DOHH2 (cell line): ENCODE data around the gene POLR2J.

Experiments
- H3F3A ChIP-seq: fragments of 200-600 bp; sonication (generic), shearing (Covaris generic); 2 replicates; pipeline ENCODE4 v1.6.0; 2016; ENCODE audit warnings: antibody characterized with exemption, mild to moderate bottlenecking; ENCODE audit not compliant: control insufficient read depth, insufficient read depth
- H3K27ac ChIP-seq: fragments of 200-600 bp; sonication (generic); 2 replicates; pipeline ENCODE4 v1.5.1; 2014; ENCODE audit warnings: low read depth, mild to moderate bottlenecking, low read length, moderate library complexity
- H3K27me3 ChIP-seq: fragments of 200-600 bp; sonication (generic); 2 replicates; pipeline ENCODE4 v1.6.1; 2014; ENCODE audit warnings: mild to moderate bottlenecking, low read length, mixed read lengths; ENCODE audit not compliant: control insufficient read depth
- H3K36me3 ChIP-seq: fragments of 200-600 bp; sonication (generic); 2 replicates; pipeline ENCODE4 v1.6.1; 2014; ENCODE audit warnings: mild to moderate bottlenecking, low read length, moderate library complexity, mixed read lengths; ENCODE audit not compliant: control insufficient read depth
- H3K4me1 ChIP-seq: fragments of 200-600 bp; sonication (generic); 2 replicates; pipeline ENCODE4 v1.6.1; 2014; ENCODE audit warnings: mild to moderate bottlenecking, low read length, mixed read lengths; ENCODE audit not compliant: control insufficient read depth
- H3K4me2 ChIP-seq: fragments of 200-600 bp; sonication (generic); 2 replicates; pipeline ENCODE4 v1.6.0; 2014; ENCODE audit warnings: mild to moderate bottlenecking, low read length, moderate library complexity
- H3K4me3 ChIP-seq: fragments of 200-600 bp; sonication (generic); 2 replicates; pipeline ENCODE4 v1.5.1; 2014; ENCODE audit warnings: mild to moderate bottlenecking, low read length, mixed read lengths
- H3K79me2 ChIP-seq: fragments of 200-600 bp; sonication (generic); 2 replicates; pipeline ENCODE4 v1.6.1; 2014; ENCODE audit warnings: mild to moderate bottlenecking, low read length, mixed read lengths; ENCODE audit not compliant: control insufficient read depth
- H3K9me2 ChIP-seq: fragments of 200-600 bp; sonication (generic); replicated peaks from 2 replicates; pipeline ENCODE4 v1.6.1; 2014; ENCODE audit warnings: mild to moderate bottlenecking, low read length, mixed read lengths; ENCODE audit not compliant: control insufficient read depth
- H3K9me3 ChIP-seq: fragments of 200-600 bp; sonication (generic); 2 replicates; pipeline ENCODE4 v1.6.1; 2014; ENCODE audit warnings: antibody characterized with exemption, low read length, mixed read lengths; ENCODE audit not compliant: control insufficient read depth, insufficient read depth
- H4K20me1 ChIP-seq: fragments of 200-600 bp; sonication (generic); 2 replicates; pipeline ENCODE4 v1.6.0; 2014; ENCODE audit warnings: low read depth, mild to moderate bottlenecking, antibody characterized with exemption, low read length, moderate library complexity; ENCODE audit not compliant: control insufficient read depth, insufficient read depth
- EZH2phosphoT487 ChIP-seq: fragments of 200-600 bp; sonication (generic); IDR thresholded peaks from 2 replicates; pipeline ENCODE4 v1.6.1; 2017; ENCODE audit warnings: borderline replicate concordance, mild to moderate bottlenecking, antibody characterized with exemption, low read length, moderate library complexity, mixed read lengths
- TF ChIP-seq, protein P1 (sequence below): fragments of 200-600 bp; sonication (generic); IDR thresholded peaks from one replicate; pipeline ENCODE4 v1.5.1; 2014; ENCODE audit warnings: antibody characterized with exemption, mild to moderate bottlenecking, low read depth, low read length; ENCODE audit not compliant: poor library complexity, severe bottlenecking

The POLR2J gene

DNA sequence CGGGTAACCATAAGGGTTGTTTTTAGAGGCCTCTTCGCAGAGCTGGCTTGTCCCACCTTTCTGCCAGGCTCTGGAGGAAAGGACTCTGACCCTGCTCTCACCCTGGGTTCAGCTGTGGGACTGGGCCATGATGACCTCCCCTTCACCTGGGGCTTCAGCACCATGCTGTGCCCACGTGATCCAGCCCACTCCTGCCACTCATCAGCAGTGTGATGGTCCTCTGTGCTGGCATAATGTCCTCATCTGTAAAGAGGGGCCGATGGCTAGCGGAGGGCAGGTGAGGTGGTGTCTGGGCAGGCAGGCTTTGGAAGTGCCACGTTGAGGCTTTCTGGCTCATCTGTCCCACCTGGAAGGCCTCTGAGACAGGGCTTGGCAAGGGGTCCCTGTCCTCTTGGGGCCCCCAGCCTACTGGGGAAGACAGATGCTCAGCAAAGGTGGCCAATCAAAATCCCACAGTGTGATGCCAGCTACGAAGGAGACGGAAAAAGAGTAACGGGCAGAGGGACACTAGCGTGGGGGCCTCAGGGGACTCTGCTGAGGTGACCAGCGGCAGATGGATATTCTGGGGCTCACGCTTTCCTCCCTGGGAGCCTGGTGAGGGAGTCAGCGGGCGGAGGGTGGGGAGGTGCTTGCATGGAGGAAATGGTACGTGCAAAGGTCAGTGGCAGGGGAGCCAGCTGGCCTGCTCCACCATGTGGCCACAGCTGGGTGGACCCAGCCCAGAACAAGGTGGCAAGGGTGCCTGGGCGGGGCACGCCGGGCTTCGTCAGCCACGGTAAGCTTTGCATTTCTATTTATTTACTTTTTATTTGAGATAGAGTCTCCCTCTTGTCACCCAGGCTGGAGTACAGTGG is 8.5 kb downstream of the POLR2J start:
- Histone ChIP-seq H3K27ac (no peak overlapping the region), H3K4me1 (peaks cover 17% of the 10 kb centered on the region), H3K79me2 (peaks cover 15% of the 10 kb centered on the region), H4K20me1 (peaks cover 9% of the 10 kb centered on the region; the same call in 1 of the 2 replicates), H3K36me3 (peaks cover 69% of the 10 kb centered on the region), H3K4me2 (no peak overlapping the region), H3K9me3 (no peaks in the 10 kb centered on the region), H3K9me2 (no peaks in the 10 kb centered on the region), H3K4me3 (no peak overlapping the region), H3K27me3 (no peaks in the 10 kb centered on the region), H3F3A (peaks cover 4% of the 10 kb centered on the region; the same call in 1 of the 2 replicates)
- no peak for TF ChIP-seq EZH2phosphoT487
- TF ChIP-seq, protein P1, sequence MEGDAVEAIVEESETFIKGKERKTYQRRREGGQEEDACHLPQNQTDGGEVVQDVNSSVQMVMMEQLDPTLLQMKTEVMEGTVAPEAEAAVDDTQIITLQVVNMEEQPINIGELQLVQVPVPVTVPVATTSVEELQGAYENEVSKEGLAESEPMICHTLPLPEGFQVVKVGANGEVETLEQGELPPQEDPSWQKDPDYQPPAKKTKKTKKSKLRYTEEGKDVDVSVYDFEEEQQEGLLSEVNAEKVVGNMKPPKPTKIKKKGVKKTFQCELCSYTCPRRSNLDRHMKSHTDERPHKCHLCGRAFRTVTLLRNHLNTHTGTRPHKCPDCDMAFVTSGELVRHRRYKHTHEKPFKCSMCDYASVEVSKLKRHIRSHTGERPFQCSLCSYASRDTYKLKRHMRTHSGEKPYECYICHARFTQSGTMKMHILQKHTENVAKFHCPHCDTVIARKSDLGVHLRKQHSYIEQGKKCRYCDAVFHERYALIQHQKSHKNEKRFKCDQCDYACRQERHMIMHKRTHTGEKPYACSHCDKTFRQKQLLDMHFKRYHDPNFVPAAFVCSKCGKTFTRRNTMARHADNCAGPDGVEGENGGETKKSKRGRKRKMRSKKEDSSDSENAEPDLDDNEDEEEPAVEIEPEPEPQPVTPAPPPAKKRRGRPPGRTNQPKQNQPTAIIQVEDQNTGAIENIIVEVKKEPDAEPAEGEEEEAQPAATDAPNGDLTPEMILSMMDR: no peak

- Histone ChIP-seq H4K20me1 (peaks cover 9% of the 10 kb centered on the region; the same call in 1 of the 2 replicates), H3K79me2 (peaks cover 20% of the 10 kb centered on the region), H3K36me3 (peaks cover 70% of the 10 kb centered on the region), H3K9me2 (no peaks in the 10 kb centered on the region), H3K9me3 (no peaks in the 10 kb centered on the region), H3F3A (peaks cover 4% of the 10 kb centered on the region; the same call in 1 of the 2 replicates), H3K4me2 (no peak overlapping the region), H3K4me3 (no peak overlapping the region), H3K27me3 (no peaks in the 10 kb centered on the region), H3K27ac (no peak overlapping the region), H3K4me1 (peaks cover 17% of the 10 kb centered on the region)
- no peak for TF ChIP-seq EZH2phosphoT487
- TF ChIP-seq, protein P1: no peak
Observed at GRCh38 chr7:102469351-102469971, 9.3 kb downstream of the POLR2J start.

DNA sequence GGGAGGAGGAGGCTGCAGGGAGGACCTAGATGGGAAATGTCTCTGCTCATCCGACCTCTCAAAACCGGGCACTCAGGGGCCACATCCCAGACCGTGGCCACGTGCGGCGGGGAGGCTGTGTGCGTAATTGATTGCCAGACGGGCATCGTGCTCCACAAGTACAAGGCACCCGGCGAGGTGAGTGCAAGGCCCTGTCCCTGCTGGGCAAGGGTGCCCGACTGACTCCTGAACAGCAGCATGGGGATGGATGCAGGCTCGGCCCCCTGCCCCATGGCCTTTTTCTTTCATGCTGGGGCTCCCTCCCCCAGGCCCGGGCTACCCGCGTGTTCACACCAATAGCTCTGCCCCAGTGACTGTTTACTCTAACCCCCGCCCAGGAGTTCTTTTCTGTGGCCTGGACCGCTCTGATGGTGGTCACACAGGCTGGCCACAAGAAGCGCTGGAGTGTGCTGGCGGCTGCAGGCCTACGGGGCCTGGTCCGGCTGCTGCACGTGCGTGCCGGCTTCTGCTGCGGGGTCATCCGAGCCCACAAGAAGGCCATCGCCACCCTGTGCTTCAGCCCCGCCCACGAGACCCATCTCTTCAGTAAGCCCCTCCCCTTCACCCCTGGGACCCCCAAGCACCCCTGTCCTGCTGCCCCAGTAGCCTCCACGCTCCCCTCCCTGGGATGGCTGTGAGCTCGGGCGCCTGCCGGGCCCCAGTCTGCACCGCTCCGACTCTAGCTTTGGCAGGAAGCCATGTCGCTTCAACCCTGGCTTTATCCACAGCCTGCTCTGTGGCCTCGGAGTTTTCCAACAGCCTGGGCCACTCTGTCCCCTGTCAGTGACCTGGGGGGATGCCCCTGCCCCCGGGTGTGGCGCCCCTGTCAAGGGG is 10.0 kb downstream of the POLR2J start:
- Histone ChIP-seq H3K9me3 (no peaks in the 10 kb centered on the region), H3F3A (peaks cover 4% of the 10 kb centered on the region; the same call in 1 of the 2 replicates), H3K27me3 (no peaks in the 10 kb centered on the region), H3K79me2 (peaks cover 27% of the 10 kb centered on the region), H3K4me1 (peaks cover 22% of the 10 kb centered on the region), H3K36me3 (peaks cover 70% of the 10 kb centered on the region), H3K9me2 (no peaks in the 10 kb centered on the region), H3K27ac (no peak overlapping the region), H4K20me1 (peaks cover 9% of the 10 kb centered on the region; the same call in 1 of the 2 replicates), H3K4me2 (no peak overlapping the region), H3K4me3 (no peak overlapping the region)
- TF ChIP-seq EZH2phosphoT487: no peak
- TF ChIP-seq, protein P1: no peak
